Fibroblast of the aortic adventitia (primary cell): Measurements from ENCODE around the gene ATP6V0B. TPM values are rescaled to one million over a fixed set of nuclear protein-coding genes. Genes with fewer than 3 reads are reported as not detected.

ENCODE experiments used
- DNase-seq: peaks from one replicate; pipeline ENCODE4 v3.0.0-alpha.2; 2010; ENCODE audit warnings: low read depth
- H3K4me3 ChIP-seq: 2 replicates; pipeline ENCODE4 v1.5.1; 2011; ENCODE audit warnings: low read depth, mild to moderate bottlenecking, control low read depth, low read length, moderate library complexity
- CTCF ChIP-seq: IDR thresholded peaks from 2 replicates; pipeline ENCODE4 v1.5.1; 2011; ENCODE audit warnings: mild to moderate bottlenecking, low read length, control low read depth, inconsistent platforms; ENCODE audit not compliant: insufficient read depth
- total RNA-seq: library from RNA; depleted of rRNA; stranded (reverse); fragments of >200 nt; gene quantifications from 2 replicates; pipeline ENCODE4 v1.2.3, GENCODE V29; 2012; ENCODE audit warnings: low replicate concordance

Gene ATP6V0B
- total RNA-seq, 1 donor = 53.1 TPM

- peak overlapping the region; percentile 37 for H3K4me3 ChIP-seq
- no peak for TF ChIP-seq CTCF
- peak; percentile 49 for DNase-seq
Observed at GRCh38 chr1:43932786-43933385, 41.9 kb upstream of the ATP6V0B start.

GRCh38 chr1:43933386-43934100, 41.2 kb upstream of the ATP6V0B start, which contains the start of gene ARTN:
TSS of gene ARTN (plus strand) at chr1:43933801. CDS start at chr1:43935657, 1,856 bp downstream.
- no peak for DNase-seq
- TF ChIP-seq CTCF = no peak

GRCh38 chr1:43934101-43934985, 40.4 kb upstream of the ATP6V0B start:
- DNase-seq = peak; percentile 63
- peak; percentile 91 for TF ChIP-seq CTCF
- H3K4me3 ChIP-seq = no peak overlapping the region

More at GRCh38 chr1:43933386-43934100, 41.2 kb upstream of the ATP6V0B start, which contains the start of gene ARTN:
- peak within 1 kb of the TSS; percentile 37 for H3K4me3 ChIP-seq

GRCh38 chr1:43934986-43935324, 39.8 kb upstream of the ATP6V0B start:
- TF ChIP-seq CTCF = no peak
- no peak for DNase-seq
- H3K4me3 ChIP-seq = no peak overlapping the region

- TF ChIP-seq CTCF = no peak
- no peak for DNase-seq
- H3K4me3 ChIP-seq = peak overlapping the region; percentile 28
Observed at GRCh38 chr1:43935711-43936427, 38.9 kb upstream of the ATP6V0B start.

GRCh38 chr1:43936431-43937151, 38.2 kb upstream of the ATP6V0B start:
- DNase-seq = peak; percentile 9
- peak overlapping the region; percentile 28 for H3K4me3 ChIP-seq
- peak; percentile 6 for TF ChIP-seq CTCF
